Mesendoderm (in vitro differentiated cells): ENCODE data around the gene SLC39A11.

ENCODE experiments used
- DNase-seq: peaks from one replicate; pipeline ENCODE4 v3.0.0; 2013
- H2AK5ac ChIP-seq: 2 replicates; pipeline ENCODE4 v1.6.1; 2013; ENCODE audit warnings: low read length, inconsistent platforms
- H2BK120ac ChIP-seq: 2 replicates; pipeline ENCODE4 v1.6.1; 2013; ENCODE audit warnings: low read depth, mild to moderate bottlenecking, low read length, moderate library complexity, mixed read lengths
- H2BK15ac ChIP-seq: replicated peaks from 2 replicates; pipeline ENCODE4 v1.6.1; 2013; ENCODE audit warnings: low read depth, mild to moderate bottlenecking, moderate library complexity
- H2BK5ac ChIP-seq: 2 replicates; pipeline ENCODE4 v1.6.1; 2013; ENCODE audit warnings: low read length, inconsistent platforms
- H3K18ac ChIP-seq: 2 replicates; pipeline ENCODE4 v1.6.1; 2013; ENCODE audit warnings: mild to moderate bottlenecking, low read length, mixed read lengths
- H3K23ac ChIP-seq: one replicate; pipeline ENCODE4 v1.6.1; 2013; ENCODE audit warnings: low read length
- H3K27ac ChIP-seq: 2 replicates; pipeline ENCODE4 v1.5.1; 2013; ENCODE audit warnings: low read depth, mild to moderate bottlenecking, inconsistent platforms, low read length, moderate library complexity
- H3K27me3 ChIP-seq: 2 replicates; pipeline ENCODE4 v1.6.1; 2013; ENCODE audit warnings: low read length, control low read depth, mild to moderate bottlenecking, inconsistent platforms; ENCODE audit not compliant: insufficient read depth, poor library complexity
- H3K36me3 ChIP-seq: 2 replicates; pipeline ENCODE4 v1.6.1; 2013; ENCODE audit warnings: low read length, inconsistent platforms; ENCODE audit not compliant: control insufficient read depth, insufficient read depth
- H3K4ac ChIP-seq: one replicate; pipeline ENCODE4 v1.6.1; 2013; ENCODE audit warnings: low read depth, mild to moderate bottlenecking, low read length, moderate library complexity
- H3K4me1 ChIP-seq: 2 replicates; pipeline ENCODE4 v1.6.1; 2013; ENCODE audit warnings: low read depth, low read length, inconsistent platforms; ENCODE audit not compliant: control insufficient read depth
- H3K4me2 ChIP-seq: 2 replicates; pipeline ENCODE4 v1.6.1; 2013; ENCODE audit warnings: low read length
- H3K4me3 ChIP-seq: 2 replicates; pipeline ENCODE4 v1.5.1; 2013; ENCODE audit warnings: mild to moderate bottlenecking, low read length
- H3K56ac ChIP-seq: one replicate; pipeline ENCODE4 v1.6.1; 2013; ENCODE audit warnings: low read length
- H3K79me1 ChIP-seq: 2 replicates; pipeline ENCODE4 v1.6.1; 2013; ENCODE audit warnings: low read length, inconsistent platforms
- H3K79me2 ChIP-seq: 2 replicates; pipeline ENCODE4 v1.6.1; 2013; ENCODE audit warnings: mild to moderate bottlenecking, low read length; ENCODE audit not compliant: control insufficient read depth, insufficient read depth
- H3K9ac ChIP-seq: 2 replicates; pipeline ENCODE4 v1.6.1; 2013; ENCODE audit warnings: low read length, inconsistent platforms
- H4K5ac ChIP-seq: one replicate; pipeline ENCODE4 v1.6.1; 2013; ENCODE audit warnings: low read length
- H4K8ac ChIP-seq: one replicate; pipeline ENCODE4 v1.6.1; 2013; ENCODE audit warnings: low read depth, mild to moderate bottlenecking, control low read depth, low read length, moderate library complexity
- WGBS: extraction: QIAGEN DNeasy Blood & Tissue Kit; methylation state at CpG from one replicate; pipeline ENCODE4 v1.1.7; 2013; ENCODE audit warnings: low lambda C conversion rate, missing lambda C conversion rate; ENCODE audit not compliant: insufficient coverage; ENCODE audit errors: extremely low coverage; 5-methylcytosine and 5-hydroxymethylcytosine counted together

SLC39A11 gene

GRCh38 chr17:72989074-72989610, 103.3 kb downstream of the SLC39A11 start:
- Histone ChIP-seq H2BK120ac (no peak overlapping the region), H3K27me3 (no peaks in the 10 kb centered on the region), H2BK15ac (no peak overlapping the region), H3K4me1 (no peaks in the 10 kb centered on the region), H3K4ac (no peak overlapping the region), H3K36me3 (no peaks in the 10 kb centered on the region), H3K4me2 (no peak overlapping the region), H3K18ac (no peak overlapping the region), H2AK5ac (no peak overlapping the region), H3K79me1 (no peaks in the 10 kb centered on the region), H3K79me2 (no peaks in the 10 kb centered on the region), H3K9ac (no peak overlapping the region), H3K23ac (no peak overlapping the region), H4K8ac (no peak overlapping the region), H3K27ac (no peak overlapping the region), H4K5ac (no peak overlapping the region), H3K4me3 (no peak overlapping the region), H2BK5ac (no peak overlapping the region), H3K56ac (no peak overlapping the region)
- no CpG with 5 or more reads among the region's 6 CpGs for WGBS
- DNase-seq: no peak

- Histone ChIP-seq H3K18ac (no peak overlapping the region), H3K36me3 (no peaks in the 10 kb centered on the region), H3K4ac (no peak overlapping the region), H3K4me1 (no peaks in the 10 kb centered on the region), H3K4me3 (no peak overlapping the region), H3K4me2 (no peak overlapping the region), H3K27me3 (no peaks in the 10 kb centered on the region), H4K8ac (no peak overlapping the region), H3K23ac (no peak overlapping the region), H3K9ac (no peak overlapping the region), H3K56ac (no peak overlapping the region), H3K79me2 (no peaks in the 10 kb centered on the region), H2BK15ac (no peak overlapping the region), H2AK5ac (no peak overlapping the region), H3K27ac (no peak overlapping the region), H4K5ac (no peak overlapping the region), H3K79me1 (no peaks in the 10 kb centered on the region), H2BK5ac (no peak overlapping the region), H2BK120ac (no peak overlapping the region)
- WGBS: no CpG with 5 or more reads among the region's 5 CpGs
- DNase-seq: no peak
Observed at GRCh38 chr17:72988451-72988850, 104.0 kb downstream of the SLC39A11 start.

GRCh38 chr17:72987166-72987565, 105.3 kb downstream of the SLC39A11 start:
- Histone ChIP-seq H3K79me1 (no peaks in the 10 kb centered on the region), H3K27ac (no peak overlapping the region), H3K18ac (no peak overlapping the region), H2BK15ac (no peak overlapping the region), H3K4me3 (no peak overlapping the region), H3K4me1 (no peaks in the 10 kb centered on the region), H3K9ac (no peak overlapping the region), H3K36me3 (no peaks in the 10 kb centered on the region), H3K4ac (no peak overlapping the region), H2AK5ac (no peak overlapping the region), H4K5ac (no peak overlapping the region), H3K4me2 (no peak overlapping the region), H3K79me2 (no peaks in the 10 kb centered on the region), H2BK120ac (no peak overlapping the region), H4K8ac (no peak overlapping the region), H2BK5ac (no peak overlapping the region), H3K23ac (no peak overlapping the region), H3K27me3 (no peaks in the 10 kb centered on the region), H3K56ac (no peak overlapping the region)
- WGBS: no CpG with 5 or more reads among the region's 1 CpG
- no peak for DNase-seq

DNA sequence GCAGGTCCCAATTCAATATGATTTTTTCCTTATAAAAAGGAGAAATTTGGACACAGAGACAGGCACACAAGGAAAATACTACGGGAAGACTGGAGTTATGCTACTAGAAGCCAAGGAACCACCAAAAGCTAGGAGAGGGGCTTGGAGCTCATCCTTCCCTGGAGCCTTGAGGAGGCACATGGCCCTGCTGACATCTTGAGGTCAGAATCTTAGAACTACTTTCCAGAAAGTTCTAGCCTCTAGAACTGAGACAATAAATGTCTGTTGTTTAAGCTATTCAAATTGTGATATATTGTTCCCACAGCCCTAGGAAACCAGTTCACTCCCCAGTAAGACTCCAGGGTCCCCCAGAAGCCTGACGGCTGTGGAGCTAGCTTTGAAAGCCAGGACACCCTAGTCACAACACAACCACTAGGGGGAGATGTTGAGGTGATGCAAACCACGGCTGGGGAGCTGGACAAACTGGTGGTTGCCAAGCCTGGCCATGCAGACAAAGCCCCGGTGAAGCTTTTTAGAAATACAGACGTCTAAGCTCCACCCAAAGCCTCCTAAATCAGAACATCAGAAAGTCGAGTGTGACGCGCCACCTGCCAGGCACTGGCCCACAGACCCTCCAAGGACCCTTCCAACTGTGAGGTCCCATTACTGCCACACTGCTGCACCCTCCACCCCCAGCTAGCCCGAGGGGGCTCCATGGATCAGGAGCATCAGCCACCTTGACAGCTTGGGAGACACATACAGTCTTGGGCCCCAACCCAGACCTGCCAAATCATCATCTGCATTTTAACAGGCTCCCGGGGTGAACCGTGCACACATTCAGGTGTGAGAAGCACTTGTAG, 106.4 kb downstream of the SLC39A11 start:
- Histone ChIP-seq H3K23ac (no peak overlapping the region), H4K5ac (no peak overlapping the region), H2BK5ac (no peak overlapping the region), H3K9ac (no peak overlapping the region), H3K27me3 (no peaks in the 10 kb centered on the region), H3K4me2 (no peak overlapping the region), H3K4ac (no peak overlapping the region), H3K27ac (no peak overlapping the region), H2BK15ac (no peak overlapping the region), H4K8ac (no peak overlapping the region), H3K79me2 (no peaks in the 10 kb centered on the region), H2AK5ac (no peak overlapping the region), H3K36me3 (no peaks in the 10 kb centered on the region), H3K4me3 (no peak overlapping the region), H2BK120ac (no peak overlapping the region), H3K56ac (peak overlapping the region; percentile 38), H3K4me1 (no peaks in the 10 kb centered on the region), H3K79me1 (no peaks in the 10 kb centered on the region), H3K18ac (no peak overlapping the region)
- DNase-seq: peak; percentile 81
- no CpG with 5 or more reads among the region's 11 CpGs for WGBS

- H2BK5ac ChIP-seq: peak overlapping the region; percentile 51
- H3K18ac ChIP-seq: no peak overlapping the region
- no peak overlapping the region for H3K4me3 ChIP-seq
- H3K4me2 ChIP-seq: no peak overlapping the region
- H2BK120ac ChIP-seq: no peak overlapping the region
- no peak overlapping the region for H2AK5ac ChIP-seq
- no peak overlapping the region for H3K27ac ChIP-seq
- H3K23ac ChIP-seq: no peak overlapping the region
- no peaks in the 10 kb centered on the region for H3K79me1 ChIP-seq
- WGBS: no CpG with 5 or more reads among the region's 7 CpGs
- H3K79me2 ChIP-seq: no peaks in the 10 kb centered on the region
- H4K5ac ChIP-seq: no peak overlapping the region
- H3K27me3 ChIP-seq: no peaks in the 10 kb centered on the region
- H3K9ac ChIP-seq: no peak overlapping the region
- peak overlapping the region; percentile 73 for H3K56ac ChIP-seq
- no peak overlapping the region for H2BK15ac ChIP-seq
- H3K4ac ChIP-seq: no peak overlapping the region
- H3K36me3 ChIP-seq: no peaks in the 10 kb centered on the region
- no peak overlapping the region for H4K8ac ChIP-seq
- DNase-seq: no peak
- H3K4me1 ChIP-seq: no peaks in the 10 kb centered on the region
Observed at GRCh38 chr17:72984926-72985325, 107.6 kb downstream of the SLC39A11 start.
